Measurements from ENCODE around the gene ADGRL1.

ADGRL1 gene

DNA sequence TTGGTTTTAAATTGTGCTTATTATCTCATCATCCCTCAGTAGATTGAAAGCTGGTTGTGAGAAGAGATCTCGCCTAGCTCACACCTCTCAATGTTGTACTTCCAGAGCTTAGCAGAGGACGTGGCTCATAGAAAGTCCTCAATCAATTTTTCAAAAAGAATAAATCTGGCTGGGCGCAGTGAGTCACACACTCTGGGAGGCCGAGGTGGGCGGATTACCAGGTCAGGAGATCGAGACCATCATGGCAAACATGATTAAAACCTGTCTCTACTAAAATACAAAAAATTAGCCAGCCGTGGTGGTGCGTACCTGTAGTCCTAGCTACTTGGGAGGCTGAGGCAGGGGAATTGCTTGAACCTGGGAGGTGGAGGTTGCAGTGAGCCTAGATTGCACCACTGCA, 64.9 kb downstream of the ADGRL1 start:
- DNase-seq (ENCODE audit: insufficient read length, low spot score) (no peak), FAIRE-seq (no peak)
- TF ChIP-seq, protein P1, sequence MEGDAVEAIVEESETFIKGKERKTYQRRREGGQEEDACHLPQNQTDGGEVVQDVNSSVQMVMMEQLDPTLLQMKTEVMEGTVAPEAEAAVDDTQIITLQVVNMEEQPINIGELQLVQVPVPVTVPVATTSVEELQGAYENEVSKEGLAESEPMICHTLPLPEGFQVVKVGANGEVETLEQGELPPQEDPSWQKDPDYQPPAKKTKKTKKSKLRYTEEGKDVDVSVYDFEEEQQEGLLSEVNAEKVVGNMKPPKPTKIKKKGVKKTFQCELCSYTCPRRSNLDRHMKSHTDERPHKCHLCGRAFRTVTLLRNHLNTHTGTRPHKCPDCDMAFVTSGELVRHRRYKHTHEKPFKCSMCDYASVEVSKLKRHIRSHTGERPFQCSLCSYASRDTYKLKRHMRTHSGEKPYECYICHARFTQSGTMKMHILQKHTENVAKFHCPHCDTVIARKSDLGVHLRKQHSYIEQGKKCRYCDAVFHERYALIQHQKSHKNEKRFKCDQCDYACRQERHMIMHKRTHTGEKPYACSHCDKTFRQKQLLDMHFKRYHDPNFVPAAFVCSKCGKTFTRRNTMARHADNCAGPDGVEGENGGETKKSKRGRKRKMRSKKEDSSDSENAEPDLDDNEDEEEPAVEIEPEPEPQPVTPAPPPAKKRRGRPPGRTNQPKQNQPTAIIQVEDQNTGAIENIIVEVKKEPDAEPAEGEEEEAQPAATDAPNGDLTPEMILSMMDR (IDR thresholded peaks at IDR 0.05; ENCODE audit: insufficient read depth, missing control alignments): no peak

DNA sequence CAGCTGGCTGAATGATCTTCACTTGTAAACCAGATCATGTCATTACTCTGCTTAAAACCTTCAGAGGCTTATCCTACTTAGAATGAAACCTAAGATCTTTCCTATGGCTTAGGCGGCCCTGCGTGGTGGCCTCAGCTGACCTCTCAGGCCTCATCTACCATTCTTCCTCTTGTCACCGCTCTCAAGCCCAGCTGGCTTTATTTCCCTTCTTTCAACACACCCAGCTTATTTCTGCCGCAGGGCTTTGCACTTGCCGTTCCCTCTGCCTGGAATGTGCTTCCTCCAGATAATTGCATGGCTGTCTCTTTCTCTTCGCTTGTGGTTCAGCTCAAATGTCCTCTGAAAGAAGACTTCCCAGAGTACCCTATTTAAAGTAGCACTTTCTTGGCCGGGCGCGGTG, 66.0 kb downstream of the ADGRL1 start:
- TF ChIP-seq, protein P1 (IDR thresholded peaks at IDR 0.05; ENCODE audit: insufficient read depth, missing control alignments): no peak
- DNase-seq (ENCODE audit: insufficient read length, low spot score) (peak; percentile 74), FAIRE-seq (peak; percentile 87)

GRCh38 chr19:14138576-14139265, 67.2 kb downstream of the ADGRL1 start:
- DNase-seq (ENCODE audit: insufficient read length, low spot score) (no peak), FAIRE-seq (no peak)

DNA sequence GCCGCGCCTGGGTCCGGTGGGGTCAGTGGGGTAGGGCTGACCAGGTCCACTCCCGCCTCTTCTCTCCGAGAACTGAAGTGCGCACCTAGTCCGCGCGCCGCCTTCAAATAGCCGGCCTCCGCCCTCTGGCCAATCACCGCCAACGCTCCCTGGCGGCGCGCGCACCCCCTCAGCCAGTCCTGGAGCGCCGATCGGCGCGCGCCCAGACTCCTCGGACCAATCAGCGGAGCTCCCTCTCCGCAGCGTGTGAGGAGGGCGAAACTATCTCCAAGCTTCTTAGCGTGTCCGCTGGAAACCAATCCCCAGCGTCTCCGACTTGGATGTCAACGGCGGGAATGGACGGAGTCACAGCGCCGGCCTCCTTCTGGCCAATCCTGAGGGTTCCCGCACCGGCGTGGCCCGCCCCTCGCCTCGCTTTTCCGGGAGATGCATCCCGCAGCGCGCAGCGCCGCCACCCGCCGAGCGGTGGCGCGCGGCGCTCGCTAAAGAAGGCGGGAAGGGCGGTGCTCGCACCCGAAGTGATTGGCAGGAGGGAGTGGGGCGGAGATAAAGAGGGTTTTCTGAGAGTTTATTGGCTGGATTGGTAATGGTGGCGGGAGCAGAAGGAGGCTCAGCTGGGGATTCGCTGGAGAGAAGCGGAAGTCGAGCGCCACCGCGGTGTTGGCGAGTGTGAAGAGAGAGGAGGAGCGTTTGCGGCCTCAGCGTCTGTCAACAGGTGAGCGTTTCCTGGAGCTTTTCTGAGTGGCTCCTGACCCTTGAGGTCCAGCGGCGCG, 69.3 kb downstream of the ADGRL1 start, which contains the start of gene ASF1B:
Gene ASF1B, minus strand, starts transcription at position 81 of the 773 bp plus-strand sequence. CDS start 133 bp downstream, outside the sequence.
- TF ChIP-seq, protein P1 (IDR thresholded peaks at IDR 0.05; ENCODE audit: insufficient read depth, missing control alignments): peak; percentile 72
- DNase-seq (ENCODE audit: insufficient read length, low spot score) (peak; percentile 91), FAIRE-seq (no peak)

More at GRCh38 chr19:14138576-14139265, 67.2 kb downstream of the ADGRL1 start:
- TF ChIP-seq, protein P1 (IDR thresholded peaks at IDR 0.05; ENCODE audit: insufficient read depth, missing control alignments): no peak

DNA sequence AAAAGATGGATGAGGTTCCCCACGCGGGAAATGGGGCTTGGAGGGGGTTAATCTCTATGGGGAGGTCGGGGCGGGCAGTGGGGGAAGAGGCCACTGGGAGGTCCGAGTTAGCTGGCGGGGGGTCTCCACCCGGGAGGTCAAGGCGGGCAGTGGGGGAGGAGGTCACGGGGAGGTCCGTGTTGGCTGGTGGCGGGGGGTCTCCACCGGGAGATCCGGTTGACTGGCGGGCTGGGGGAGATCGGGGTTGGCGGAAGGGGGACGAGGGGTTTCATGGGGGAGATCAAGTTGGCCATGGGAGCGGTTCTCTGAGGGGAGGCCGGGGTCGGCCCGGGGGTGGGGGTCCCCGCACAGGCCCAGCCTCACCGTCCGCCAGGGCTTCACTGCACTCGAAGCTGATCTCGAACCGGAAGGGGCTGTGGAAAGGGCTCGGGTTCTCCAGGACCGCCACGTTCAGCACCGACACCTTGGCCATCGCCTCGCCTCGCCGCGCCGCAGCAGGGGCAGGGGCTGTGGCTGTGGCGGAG, 69.9 kb downstream of the ADGRL1 start:
- FAIRE-seq (no peak), DNase-seq (ENCODE audit: insufficient read length, low spot score) (no peak)
- TF ChIP-seq, protein P1 (IDR thresholded peaks at IDR 0.05; ENCODE audit: insufficient read depth, missing control alignments): no peak

DNA sequence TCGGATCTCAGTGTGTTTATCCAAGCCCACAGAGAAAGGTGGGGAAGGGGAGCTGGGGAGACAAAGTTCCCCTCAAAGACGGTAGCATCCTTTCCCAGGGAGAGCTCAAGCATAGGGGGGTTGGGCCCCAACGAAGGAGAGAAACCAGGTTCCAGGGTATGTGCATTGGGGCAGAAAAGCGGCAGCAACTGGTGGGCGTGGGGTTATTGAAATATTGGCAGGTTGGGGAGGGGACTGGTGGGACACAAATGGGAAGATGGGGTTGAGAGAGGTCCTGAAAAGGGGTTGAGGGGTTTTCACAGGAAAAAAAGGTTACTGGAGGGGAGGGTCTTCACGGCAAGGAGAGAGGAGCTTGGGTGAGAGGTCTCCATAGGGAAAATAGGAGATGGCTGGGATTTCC, 70.6 kb downstream of the ADGRL1 start:
- FAIRE-seq: no peak
- TF ChIP-seq, protein P1 (IDR thresholded peaks at IDR 0.05; ENCODE audit: insufficient read depth, missing control alignments): no peak
- DNase-seq (ENCODE audit: insufficient read length, low spot score): no peak
